Measurements from ENCODE around the gene SFRP4.

Gene SFRP4

DNA sequence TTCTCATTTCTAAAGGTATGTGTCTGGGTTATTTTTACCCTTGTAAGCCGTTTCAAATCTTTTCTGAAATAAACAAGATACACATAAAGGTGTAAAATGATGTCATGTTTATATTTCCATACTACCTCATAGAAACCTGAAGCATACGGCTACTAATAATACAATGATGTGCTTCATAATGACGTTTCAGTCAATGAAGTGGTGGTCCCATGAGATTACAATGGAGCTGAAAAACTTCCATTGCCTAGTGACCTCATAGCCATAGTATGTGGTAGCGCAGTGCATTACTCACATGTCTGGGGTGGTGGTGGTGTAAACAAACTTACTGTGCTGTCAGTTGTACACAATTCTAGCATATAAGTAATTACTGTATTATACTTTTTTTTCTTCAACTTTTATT, 28.7 kb upstream of the SFRP4 start:
- H3K36me3 ChIP-seq (ENCODE audit: control insufficient read depth, insufficient read depth, low read length) = no peaks in the 10 kb centered on the region
- H3K9me3 ChIP-seq (ENCODE audit: control insufficient read depth, insufficient read depth, low read length) = no peaks in the 10 kb centered on the region
- no peak overlapping the region for H3K4me3 ChIP-seq (ENCODE audit: low read depth, low read length)
- H3K27me3 ChIP-seq (ENCODE audit: control insufficient read depth, insufficient read depth, low read length) = no peaks in the 10 kb centered on the region
- H3K4me1 ChIP-seq (ENCODE audit: control insufficient read depth, insufficient read depth, low read length) = peaks cover 6% of the 10 kb centered on the region
- no peak overlapping the region for H3K9ac ChIP-seq (ENCODE audit: low read depth, low read length)
- no peak overlapping the region for H3K27ac ChIP-seq (ENCODE audit: low read depth, low read length)

DNA sequence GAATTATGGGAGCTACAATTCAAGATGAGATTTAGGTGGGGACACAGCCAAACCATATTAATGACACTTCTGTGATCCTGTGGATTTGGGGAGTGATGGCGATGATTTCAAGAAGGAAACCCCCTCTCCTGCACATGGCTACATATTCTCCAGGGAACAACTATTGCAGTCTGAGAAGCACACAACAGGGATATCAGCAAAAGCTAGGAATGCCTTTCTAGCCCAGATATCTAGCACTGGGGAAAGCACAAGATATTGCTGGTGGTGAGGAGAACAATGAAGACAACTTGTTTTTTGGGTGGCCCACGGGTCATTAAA, 28.1 kb upstream of the SFRP4 start:
- H3K4me1 ChIP-seq (ENCODE audit: control insufficient read depth, insufficient read depth, low read length) = peaks cover 6% of the 10 kb centered on the region
- no peak overlapping the region for H3K4me3 ChIP-seq (ENCODE audit: low read depth, low read length)
- H3K27ac ChIP-seq (ENCODE audit: low read depth, low read length) = no peak overlapping the region
- H3K9me3 ChIP-seq (ENCODE audit: control insufficient read depth, insufficient read depth, low read length) = no peaks in the 10 kb centered on the region
- no peak overlapping the region for H3K9ac ChIP-seq (ENCODE audit: low read depth, low read length)
- H3K27me3 ChIP-seq (ENCODE audit: control insufficient read depth, insufficient read depth, low read length) = no peaks in the 10 kb centered on the region
- no peaks in the 10 kb centered on the region for H3K36me3 ChIP-seq (ENCODE audit: control insufficient read depth, insufficient read depth, low read length)

DNA sequence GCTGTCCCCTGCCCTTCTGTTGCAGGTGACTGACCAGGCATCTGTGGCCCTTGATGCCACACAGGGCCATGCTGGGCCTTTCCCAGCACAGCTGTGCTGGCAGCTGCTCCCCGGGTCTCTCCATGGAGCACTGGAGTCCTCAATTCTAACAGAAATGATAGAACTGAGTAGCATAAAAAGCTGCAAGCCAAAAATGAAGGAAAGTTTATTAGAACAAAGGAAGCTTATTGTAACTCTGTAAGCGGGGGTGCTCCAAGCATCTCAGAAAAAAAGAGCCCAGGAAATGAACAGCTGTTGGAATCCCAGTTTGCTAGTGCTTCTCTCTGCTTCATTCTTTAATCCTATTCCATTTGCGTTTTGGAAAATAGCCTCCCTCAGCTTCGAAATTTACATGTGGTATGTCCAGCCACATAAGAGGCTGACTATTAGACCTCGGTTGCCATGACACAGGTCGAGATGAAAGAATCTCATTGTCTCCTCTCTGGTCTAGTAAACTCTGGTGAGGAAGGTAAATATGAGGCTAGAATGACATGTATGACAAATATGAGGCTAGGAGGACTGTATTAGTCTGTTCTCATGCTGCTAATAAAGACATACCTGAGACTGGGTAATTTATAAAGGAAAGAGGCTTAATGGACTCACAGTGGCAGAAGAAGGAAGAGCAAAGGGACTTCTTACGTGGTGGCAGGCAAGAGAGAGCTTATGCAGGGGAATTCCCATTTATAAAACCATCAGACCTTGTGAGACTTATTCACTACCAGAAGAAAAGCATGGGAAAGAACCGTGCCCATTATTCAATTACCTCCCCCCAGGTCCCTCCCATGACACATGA, 27.5 kb upstream of the SFRP4 start:
- Histone ChIP-seq H3K4me3 (ENCODE audit: low read depth, low read length) (no peak overlapping the region), H3K27ac (ENCODE audit: low read depth, low read length) (no peak overlapping the region), H3K27me3 (ENCODE audit: control insufficient read depth, insufficient read depth, low read length) (no peaks in the 10 kb centered on the region), H3K4me1 (ENCODE audit: control insufficient read depth, insufficient read depth, low read length) (peaks cover 6% of the 10 kb centered on the region), H3K9me3 (ENCODE audit: control insufficient read depth, insufficient read depth, low read length) (no peaks in the 10 kb centered on the region), H3K36me3 (ENCODE audit: control insufficient read depth, insufficient read depth, low read length) (no peaks in the 10 kb centered on the region), H3K9ac (ENCODE audit: low read depth, low read length) (no peak overlapping the region)

DNA sequence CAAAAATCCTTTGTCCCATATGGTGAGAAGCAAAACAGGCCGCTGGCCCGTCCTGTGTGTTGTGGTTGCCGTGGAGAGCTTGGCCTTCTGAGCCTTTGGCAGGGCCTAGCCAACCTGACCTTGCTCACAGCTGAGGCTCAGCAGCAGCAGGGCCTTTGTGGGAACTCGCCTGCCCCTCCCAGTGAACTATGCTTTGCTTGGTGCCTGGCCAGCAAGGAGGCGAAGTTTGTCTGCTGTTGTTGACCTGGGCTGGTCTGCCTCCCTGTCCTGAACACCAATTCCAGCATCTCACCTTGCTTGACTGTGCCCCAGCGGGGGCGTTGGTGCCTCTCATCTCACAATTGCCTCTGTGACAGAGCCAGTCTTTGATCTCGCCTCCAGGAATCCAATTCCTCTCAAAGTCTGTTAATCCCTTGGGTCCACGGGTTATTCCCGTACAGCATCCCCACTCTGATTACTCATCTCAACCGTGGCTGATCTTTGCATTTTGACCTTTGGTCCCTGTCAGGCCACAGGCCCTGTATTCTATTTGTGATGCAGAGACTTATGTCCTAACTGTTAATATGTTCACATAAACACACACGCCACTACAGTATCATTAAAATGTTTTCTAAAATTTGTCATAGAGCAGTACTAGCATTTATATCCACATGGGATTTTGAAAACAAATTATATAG, 26.5 kb upstream of the SFRP4 start:
- H3K4me1 ChIP-seq (ENCODE audit: control insufficient read depth, insufficient read depth, low read length) = peaks cover 6% of the 10 kb centered on the region
- H3K4me3 ChIP-seq (ENCODE audit: low read depth, low read length) = no peak overlapping the region
- H3K9me3 ChIP-seq (ENCODE audit: control insufficient read depth, insufficient read depth, low read length) = no peaks in the 10 kb centered on the region
- no peaks in the 10 kb centered on the region for H3K36me3 ChIP-seq (ENCODE audit: control insufficient read depth, insufficient read depth, low read length)
- H3K27me3 ChIP-seq (ENCODE audit: control insufficient read depth, insufficient read depth, low read length) = no peaks in the 10 kb centered on the region
- no peak overlapping the region for H3K9ac ChIP-seq (ENCODE audit: low read depth, low read length)
- H3K27ac ChIP-seq (ENCODE audit: low read depth, low read length) = peak overlapping the region; percentile 14

DNA sequence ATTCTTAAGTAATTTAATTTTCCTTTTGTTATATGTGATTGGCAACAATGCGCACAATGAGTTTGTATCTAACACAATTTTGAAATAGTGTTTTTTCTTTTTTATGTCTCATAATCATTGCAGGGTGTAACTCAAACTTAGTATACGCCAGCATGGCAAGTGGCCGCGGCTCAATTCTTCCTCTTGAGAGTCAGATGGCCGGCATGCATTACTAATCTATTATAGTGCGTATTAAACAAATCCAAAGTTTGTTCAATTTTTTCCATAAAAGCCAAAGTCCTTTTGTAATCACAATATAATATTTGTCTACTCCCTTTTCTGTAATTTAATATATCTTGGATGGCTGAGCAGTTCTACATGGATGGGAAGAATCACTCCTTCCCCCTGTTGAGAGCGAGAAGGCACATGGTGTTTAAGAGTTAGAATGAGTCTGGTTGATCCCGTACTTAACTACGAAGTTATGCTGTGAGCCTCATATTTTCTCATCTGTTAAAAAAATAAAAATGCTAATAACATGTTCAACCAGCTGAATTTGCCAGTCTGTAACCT, 16.5 kb upstream of the SFRP4 start:
- no peaks in the 10 kb centered on the region for H3K4me1 ChIP-seq (ENCODE audit: control insufficient read depth, insufficient read depth, low read length)
- no peaks in the 10 kb centered on the region for H3K27me3 ChIP-seq (ENCODE audit: control insufficient read depth, insufficient read depth, low read length)
- H3K27ac ChIP-seq (ENCODE audit: low read depth, low read length) = no peak overlapping the region
- no peak overlapping the region for H3K9ac ChIP-seq (ENCODE audit: low read depth, low read length)
- H3K9me3 ChIP-seq (ENCODE audit: control insufficient read depth, insufficient read depth, low read length) = no peaks in the 10 kb centered on the region
- no peak overlapping the region for H3K4me3 ChIP-seq (ENCODE audit: low read depth, low read length)
- H3K36me3 ChIP-seq (ENCODE audit: control insufficient read depth, insufficient read depth, low read length) = no peaks in the 10 kb centered on the region

DNA sequence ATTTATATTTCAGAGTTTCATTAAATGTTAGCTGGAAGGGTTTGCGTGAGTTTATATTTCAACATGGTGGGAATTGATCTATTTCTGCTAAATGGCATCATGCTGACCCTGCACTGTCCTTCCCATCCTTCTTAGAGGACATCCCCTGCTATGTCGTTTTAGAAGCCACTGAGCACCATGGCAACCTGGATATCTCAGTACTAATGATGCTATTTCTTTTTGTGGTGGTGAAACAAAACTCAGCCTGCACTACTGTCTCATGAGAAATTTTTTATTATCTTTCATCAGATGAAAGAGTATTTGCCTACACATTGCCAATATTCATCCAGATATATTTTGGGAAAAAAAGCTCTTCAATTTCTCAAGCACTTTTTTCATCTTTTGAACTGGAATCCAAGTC, 15.9 kb upstream of the SFRP4 start:
- no peaks in the 10 kb centered on the region for H3K9me3 ChIP-seq (ENCODE audit: control insufficient read depth, insufficient read depth, low read length)
- no peaks in the 10 kb centered on the region for H3K27me3 ChIP-seq (ENCODE audit: control insufficient read depth, insufficient read depth, low read length)
- H3K36me3 ChIP-seq (ENCODE audit: control insufficient read depth, insufficient read depth, low read length) = no peaks in the 10 kb centered on the region
- no peaks in the 10 kb centered on the region for H3K4me1 ChIP-seq (ENCODE audit: control insufficient read depth, insufficient read depth, low read length)
- no peak overlapping the region for H3K9ac ChIP-seq (ENCODE audit: low read depth, low read length)
- H3K4me3 ChIP-seq (ENCODE audit: low read depth, low read length) = no peak overlapping the region
- no peak overlapping the region for H3K27ac ChIP-seq (ENCODE audit: low read depth, low read length)

DNA sequence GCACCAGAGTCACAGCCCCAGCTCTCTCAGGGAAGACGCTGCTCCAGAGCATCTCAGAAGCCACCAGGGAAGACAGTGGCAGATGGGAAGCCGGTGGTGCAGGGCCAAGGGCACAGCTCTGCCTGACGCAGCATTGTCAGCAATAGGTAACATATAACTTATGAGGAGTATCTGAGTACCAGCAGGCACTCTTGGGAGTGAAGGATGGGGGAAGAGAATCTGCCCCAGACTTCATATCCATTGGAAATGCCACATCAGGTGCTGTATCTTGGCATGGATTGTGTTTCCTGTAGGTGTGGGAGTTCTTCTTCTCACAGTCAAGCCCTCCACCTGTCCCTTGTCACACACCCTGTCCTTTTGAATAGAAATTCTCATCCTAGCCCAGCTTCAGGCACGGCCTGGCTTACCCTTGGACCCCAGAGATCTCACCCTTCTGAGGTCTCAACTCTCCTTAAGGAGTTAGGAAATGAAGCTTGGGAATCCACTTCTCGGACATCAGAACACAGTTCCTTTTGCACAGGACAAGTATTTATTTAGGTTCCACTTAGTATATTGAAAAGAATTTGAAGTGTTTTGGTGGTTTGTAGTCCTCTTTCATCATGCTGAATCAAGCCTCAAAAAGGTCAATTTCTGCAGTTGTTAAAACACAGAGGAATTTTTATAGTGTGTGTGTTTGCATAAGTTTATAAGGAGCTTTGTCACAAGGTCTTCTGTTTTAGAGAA, 13.8 kb upstream of the SFRP4 start:
- Histone ChIP-seq H3K27ac (ENCODE audit: low read depth, low read length) (no peak overlapping the region), H3K4me1 (ENCODE audit: control insufficient read depth, insufficient read depth, low read length) (no peaks in the 10 kb centered on the region), H3K9me3 (ENCODE audit: control insufficient read depth, insufficient read depth, low read length) (no peaks in the 10 kb centered on the region), H3K27me3 (ENCODE audit: control insufficient read depth, insufficient read depth, low read length) (no peaks in the 10 kb centered on the region), H3K4me3 (ENCODE audit: low read depth, low read length) (no peak overlapping the region), H3K36me3 (ENCODE audit: control insufficient read depth, insufficient read depth, low read length) (no peaks in the 10 kb centered on the region), H3K9ac (ENCODE audit: low read depth, low read length) (no peak overlapping the region)

DNA sequence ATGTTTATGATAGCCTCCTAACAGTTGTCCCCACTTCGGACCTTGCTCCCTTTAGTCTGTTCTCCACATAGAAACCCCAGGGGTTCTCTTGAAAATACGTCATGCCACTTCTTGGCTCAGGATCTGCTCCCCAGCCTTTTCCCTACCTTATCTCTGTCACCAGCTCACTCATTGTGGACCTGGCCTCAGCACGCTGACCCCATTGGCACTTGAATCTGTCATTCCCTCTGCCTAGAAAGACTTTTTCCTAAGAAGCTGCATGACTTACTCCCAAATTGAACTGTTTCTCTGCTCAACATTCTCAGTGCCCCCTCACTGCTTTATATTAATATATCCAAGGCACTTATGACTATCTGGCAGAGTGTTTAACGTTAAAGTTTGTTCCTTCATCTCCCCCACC, 12.3 kb upstream of the SFRP4 start:
- no peak overlapping the region for H3K27ac ChIP-seq (ENCODE audit: low read depth, low read length)

DNA sequence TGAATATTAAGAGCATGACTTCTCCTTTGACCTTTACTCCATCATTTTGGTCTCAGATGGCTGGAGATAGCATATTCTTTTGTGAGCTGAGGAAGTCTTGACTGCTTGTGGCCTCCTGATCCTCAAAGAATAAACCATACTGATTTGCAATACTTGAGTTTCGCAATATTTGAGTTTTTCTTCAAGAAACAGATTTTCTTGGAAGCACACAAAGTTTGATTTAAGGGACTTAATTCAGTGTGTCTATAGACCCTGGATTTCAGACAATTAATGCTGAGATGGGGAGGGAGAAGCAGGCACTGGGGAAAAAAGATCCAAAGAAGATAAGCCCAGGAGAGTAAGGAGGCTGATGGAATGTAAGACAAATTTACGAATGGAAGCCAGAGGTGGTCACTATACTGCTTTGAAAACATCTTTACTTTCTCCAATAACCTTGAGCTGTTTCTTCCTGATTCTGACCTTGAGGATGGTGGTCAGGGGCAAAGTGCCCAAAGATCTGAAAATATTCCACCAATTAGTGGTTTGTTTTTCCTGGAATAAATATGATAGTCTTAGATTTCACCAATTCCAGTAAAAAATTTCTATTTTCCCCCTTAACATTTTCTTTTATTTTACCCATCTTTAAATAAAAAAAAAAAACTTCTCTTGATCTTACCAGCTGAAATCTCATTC, 11.3 kb upstream of the SFRP4 start:
- Histone ChIP-seq H3K4me1 (ENCODE audit: control insufficient read depth, insufficient read depth, low read length) (no peaks in the 10 kb centered on the region), H3K36me3 (ENCODE audit: control insufficient read depth, insufficient read depth, low read length) (no peaks in the 10 kb centered on the region), H3K27me3 (ENCODE audit: control insufficient read depth, insufficient read depth, low read length) (no peaks in the 10 kb centered on the region), H3K9me3 (ENCODE audit: control insufficient read depth, insufficient read depth, low read length) (no peaks in the 10 kb centered on the region), H3K27ac (ENCODE audit: low read depth, low read length) (no peak overlapping the region), H3K9ac (ENCODE audit: low read depth, low read length) (no peak overlapping the region), H3K4me3 (ENCODE audit: low read depth, low read length) (no peak overlapping the region)

More for the DNA sequence above, 12.3 kb upstream of the SFRP4 start:
- H3K9ac ChIP-seq (ENCODE audit: low read depth, low read length) = no peak overlapping the region
- no peaks in the 10 kb centered on the region for H3K9me3 ChIP-seq (ENCODE audit: control insufficient read depth, insufficient read depth, low read length)
- no peaks in the 10 kb centered on the region for H3K36me3 ChIP-seq (ENCODE audit: control insufficient read depth, insufficient read depth, low read length)
- no peak overlapping the region for H3K4me3 ChIP-seq (ENCODE audit: low read depth, low read length)
- H3K27me3 ChIP-seq (ENCODE audit: control insufficient read depth, insufficient read depth, low read length) = no peaks in the 10 kb centered on the region
- H3K4me1 ChIP-seq (ENCODE audit: control insufficient read depth, insufficient read depth, low read length) = no peaks in the 10 kb centered on the region

DNA sequence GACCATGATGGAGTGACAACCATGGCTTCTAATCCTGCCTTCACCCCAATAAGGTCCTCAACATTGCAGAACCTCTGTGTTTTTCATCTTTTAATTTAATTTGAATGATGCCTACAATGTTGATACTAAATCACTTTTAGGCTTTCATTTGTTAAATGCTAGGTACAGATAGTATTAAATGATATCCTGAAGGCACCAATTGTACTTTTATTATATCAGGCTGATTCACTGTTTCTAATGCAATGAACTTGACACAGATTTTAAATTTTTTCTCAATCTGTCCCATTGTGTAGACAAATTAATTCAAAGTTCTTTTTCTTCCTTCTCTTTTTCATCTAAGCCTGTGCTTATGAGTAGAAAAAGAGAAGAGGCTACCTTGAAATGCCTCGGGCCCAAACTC, 9.0 kb upstream of the SFRP4 start:
- Histone ChIP-seq H3K27me3 (ENCODE audit: control insufficient read depth, insufficient read depth, low read length) (peaks cover 6% of the 10 kb centered on the region; the same call in 1 of the 2 replicates), H3K36me3 (ENCODE audit: control insufficient read depth, insufficient read depth, low read length) (no peaks in the 10 kb centered on the region), H3K4me1 (ENCODE audit: control insufficient read depth, insufficient read depth, low read length) (peaks cover 5% of the 10 kb centered on the region; the same call in 1 of the 2 replicates), H3K9me3 (ENCODE audit: control insufficient read depth, insufficient read depth, low read length) (no peaks in the 10 kb centered on the region), H3K4me3 (ENCODE audit: low read depth, low read length) (no peak overlapping the region), H3K27ac (ENCODE audit: low read depth, low read length) (no peak overlapping the region), H3K9ac (ENCODE audit: low read depth, low read length) (no peak overlapping the region)
